ENCODE results near the gene ERRFI1. TPM values are rescaled to one million over a fixed set of nuclear protein-coding genes. Genes with fewer than 3 reads are reported as not detected.

ERRFI1 gene
- total RNA-seq, 1 donor: 70.4 TPM

DNA sequence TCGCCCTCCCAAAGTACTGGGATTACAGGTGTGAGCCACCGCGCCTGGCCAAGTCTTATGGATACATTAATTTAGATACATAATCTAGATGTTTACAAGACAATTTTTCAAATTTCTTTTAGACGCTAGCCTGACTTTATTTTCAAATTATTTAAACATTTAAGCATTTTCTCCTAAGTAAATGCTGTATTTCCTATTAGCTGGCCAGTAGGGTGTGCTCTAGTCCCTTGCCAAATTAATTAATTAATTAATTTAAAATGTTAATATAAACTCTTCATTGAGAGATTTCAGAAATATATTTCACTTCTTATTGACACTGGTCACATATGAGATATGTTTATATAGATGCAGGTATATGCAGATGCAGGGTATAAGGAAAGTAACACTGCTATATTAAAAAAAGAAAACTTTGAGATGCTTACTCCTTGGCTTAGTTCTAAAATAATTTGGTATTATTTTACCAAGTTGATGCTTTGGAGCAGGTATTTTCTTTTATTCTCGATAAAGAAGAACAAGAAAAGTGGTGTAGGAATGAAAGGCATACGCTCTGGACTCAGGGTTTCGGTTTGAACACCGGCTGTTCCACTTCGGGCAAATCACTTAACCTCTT, 5.2 kb upstream of the ERRFI1 start:
- no peak overlapping the region for H3K4me3 ChIP-seq (ENCODE audit: low read depth, low read length)
- peak; percentile 84 for DNase-seq (ENCODE audit: low read depth)
- TF ChIP-seq, protein P1, sequence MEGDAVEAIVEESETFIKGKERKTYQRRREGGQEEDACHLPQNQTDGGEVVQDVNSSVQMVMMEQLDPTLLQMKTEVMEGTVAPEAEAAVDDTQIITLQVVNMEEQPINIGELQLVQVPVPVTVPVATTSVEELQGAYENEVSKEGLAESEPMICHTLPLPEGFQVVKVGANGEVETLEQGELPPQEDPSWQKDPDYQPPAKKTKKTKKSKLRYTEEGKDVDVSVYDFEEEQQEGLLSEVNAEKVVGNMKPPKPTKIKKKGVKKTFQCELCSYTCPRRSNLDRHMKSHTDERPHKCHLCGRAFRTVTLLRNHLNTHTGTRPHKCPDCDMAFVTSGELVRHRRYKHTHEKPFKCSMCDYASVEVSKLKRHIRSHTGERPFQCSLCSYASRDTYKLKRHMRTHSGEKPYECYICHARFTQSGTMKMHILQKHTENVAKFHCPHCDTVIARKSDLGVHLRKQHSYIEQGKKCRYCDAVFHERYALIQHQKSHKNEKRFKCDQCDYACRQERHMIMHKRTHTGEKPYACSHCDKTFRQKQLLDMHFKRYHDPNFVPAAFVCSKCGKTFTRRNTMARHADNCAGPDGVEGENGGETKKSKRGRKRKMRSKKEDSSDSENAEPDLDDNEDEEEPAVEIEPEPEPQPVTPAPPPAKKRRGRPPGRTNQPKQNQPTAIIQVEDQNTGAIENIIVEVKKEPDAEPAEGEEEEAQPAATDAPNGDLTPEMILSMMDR (IDR thresholded peaks at IDR 0.05; ENCODE audit: insufficient read depth, low read depth, low read length): peak; percentile 61

DNA sequence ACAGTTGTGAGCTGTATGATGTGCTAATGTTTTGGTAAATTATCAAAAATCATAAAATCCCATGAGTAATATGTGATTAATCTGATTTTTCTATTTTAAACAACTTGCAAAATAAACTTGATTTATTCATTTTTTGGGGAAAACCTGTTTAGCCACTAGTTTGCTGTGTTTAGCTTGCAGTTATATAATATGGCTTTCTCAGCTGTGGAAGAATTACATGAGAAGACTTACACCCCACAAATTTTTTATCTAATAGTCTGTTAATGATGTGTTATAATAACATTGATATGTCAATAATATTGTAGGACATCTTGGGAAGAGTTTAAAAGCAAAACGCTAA, 2.4 kb upstream of the ERRFI1 start:
- no peak for DNase-seq (ENCODE audit: low read depth)
- H3K4me3 ChIP-seq (ENCODE audit: low read depth, low read length): no peak overlapping the region
- TF ChIP-seq, protein P1 (IDR thresholded peaks at IDR 0.05; ENCODE audit: insufficient read depth, low read depth, low read length): no peak

DNA sequence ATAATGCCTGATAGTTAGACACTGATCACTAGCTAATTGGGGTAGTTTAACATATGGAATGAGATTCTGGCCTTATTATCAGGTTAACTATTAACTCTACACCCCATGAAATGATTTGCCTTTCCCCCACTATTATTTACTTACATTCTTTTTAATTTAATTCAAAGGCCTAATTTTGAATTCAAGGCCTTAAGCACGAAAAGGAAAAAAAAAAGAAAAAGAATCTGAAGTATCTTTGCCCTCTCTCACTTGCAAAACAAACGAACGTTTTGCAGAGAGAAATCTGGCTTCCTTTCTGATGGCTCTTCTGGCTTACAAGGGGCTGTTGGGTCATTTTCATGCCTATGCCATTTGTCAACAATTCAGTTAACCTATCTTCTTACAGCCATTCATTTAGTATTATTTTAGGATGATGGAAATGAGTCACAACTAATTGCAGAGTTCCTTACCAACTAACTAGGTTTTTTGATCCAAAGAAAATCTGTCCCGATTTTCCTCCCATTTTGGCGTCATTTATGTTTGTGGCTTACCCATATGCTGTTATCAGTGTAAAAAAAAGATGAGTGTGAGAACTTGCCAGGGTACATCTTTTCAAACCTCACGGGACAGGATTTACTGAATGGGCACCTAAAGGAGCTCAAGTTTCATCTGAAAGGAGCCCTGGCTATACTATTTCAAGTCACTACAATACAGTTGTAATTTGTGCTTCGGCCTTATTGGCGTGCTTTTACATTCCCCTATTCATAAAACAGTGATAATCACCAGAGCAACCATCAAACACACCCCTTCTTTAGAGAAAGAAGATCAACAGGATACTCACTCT, 1.9 kb upstream of the ERRFI1 start:
- TF ChIP-seq, protein P1 (IDR thresholded peaks at IDR 0.05; ENCODE audit: insufficient read depth, low read depth, low read length): no peak
- peak; percentile 77 for DNase-seq (ENCODE audit: low read depth)
- H3K4me3 ChIP-seq (ENCODE audit: low read depth, low read length): peak overlapping the region; percentile 82

DNA sequence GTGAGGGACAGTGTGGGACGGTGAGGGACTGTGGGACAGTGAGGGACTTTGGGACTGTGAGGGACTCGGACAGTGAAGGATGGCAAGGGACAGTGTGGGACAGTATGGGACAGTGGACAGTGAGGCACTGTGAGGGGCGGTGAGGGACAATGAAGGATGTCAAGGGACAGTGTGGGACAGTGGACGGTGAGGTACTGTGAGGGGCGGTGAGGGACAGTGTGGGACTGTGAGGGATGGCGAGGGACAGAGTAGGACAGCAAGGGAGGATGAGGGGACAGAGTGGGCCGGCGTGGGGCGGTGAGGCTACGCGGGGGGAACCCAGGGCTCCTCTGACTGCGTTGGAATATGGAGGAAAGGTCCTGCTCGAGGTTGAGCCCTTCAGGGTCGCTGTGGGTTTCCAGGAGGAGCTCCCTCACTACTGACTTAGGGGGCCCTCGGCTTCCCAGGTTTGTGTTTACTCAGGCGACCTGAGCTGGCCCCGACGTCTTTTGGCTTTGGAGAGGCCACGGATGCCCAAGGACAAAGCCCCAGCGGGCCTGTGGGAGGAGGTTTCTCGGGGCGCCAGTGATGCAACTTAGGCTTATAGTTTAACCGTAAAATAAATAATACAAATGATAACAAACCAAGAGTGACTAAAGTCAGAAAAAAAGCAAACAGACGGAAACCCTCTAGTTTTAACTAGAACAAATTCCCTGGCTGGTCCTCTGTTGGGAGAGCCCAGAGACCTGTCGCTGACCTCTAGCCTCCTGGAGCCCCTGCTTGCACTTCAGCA, 1.1 kb upstream of the ERRFI1 start:
- TF ChIP-seq, protein P1 (IDR thresholded peaks at IDR 0.05; ENCODE audit: insufficient read depth, low read depth, low read length): no peak
- peak; percentile 94 for DNase-seq (ENCODE audit: low read depth)
- H3K4me3 ChIP-seq (ENCODE audit: low read depth, low read length): peak overlapping the region; percentile 82

DNA sequence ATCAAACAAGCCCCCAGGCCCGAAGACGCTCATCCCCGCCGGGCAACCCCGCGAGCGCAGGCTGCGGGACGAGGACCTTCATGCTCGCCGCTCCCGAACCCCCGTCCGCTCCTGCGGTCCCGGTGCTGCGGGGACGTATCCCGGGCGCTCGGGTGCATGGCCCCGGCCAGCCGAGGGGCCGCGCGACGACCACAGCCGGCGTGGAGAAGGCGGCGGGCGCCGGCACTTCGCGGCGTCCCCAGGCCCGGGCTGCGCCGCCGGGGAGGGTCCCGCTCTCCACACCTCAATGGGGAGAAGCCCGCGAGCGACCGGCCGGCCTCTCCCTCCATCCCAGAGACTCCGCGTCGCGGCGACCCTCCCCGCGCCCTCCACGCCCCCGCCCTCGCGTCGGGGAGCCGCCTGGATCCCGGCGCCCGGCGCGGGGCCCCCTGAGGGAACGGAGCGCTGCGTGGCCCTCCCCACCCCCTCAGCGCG, 401 bp downstream of the ERRFI1 start:
- peak overlapping the region; percentile 98 for H3K4me3 ChIP-seq (ENCODE audit: low read depth, low read length)
- TF ChIP-seq, protein P1 (IDR thresholded peaks at IDR 0.05; ENCODE audit: insufficient read depth, low read depth, low read length): no peak
- DNase-seq (ENCODE audit: low read depth): no peak

DNA sequence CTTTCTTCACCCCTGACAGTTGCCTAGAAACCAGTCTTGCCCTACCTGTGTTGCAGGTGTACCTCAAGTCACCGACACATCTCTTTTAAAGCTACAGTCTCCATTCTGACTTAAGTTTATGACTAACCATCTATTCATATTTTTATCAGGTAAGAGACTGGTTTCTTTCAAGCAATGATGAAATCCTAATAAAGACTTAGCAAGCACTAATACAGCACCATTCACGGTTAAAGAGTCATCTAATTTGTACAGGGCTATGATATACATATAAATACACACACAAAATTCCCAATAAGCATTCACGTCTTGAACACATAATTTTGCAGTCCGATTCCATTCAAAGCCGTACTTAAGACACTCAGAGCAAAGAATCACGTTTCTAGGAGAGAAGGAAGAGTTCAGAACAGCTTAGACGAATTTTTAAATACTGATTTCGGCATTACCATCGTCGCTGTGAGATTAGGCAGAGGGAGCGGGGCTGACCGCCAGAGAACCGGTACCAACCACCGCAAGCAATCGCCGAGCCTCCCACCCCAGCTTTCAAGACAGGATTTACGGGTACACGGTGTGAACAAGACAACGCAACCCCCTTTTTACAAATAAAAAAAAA, 943 bp downstream of the ERRFI1 start:
- peak; percentile 33 for DNase-seq (ENCODE audit: low read depth)
- peak overlapping the region; percentile 98 for H3K4me3 ChIP-seq (ENCODE audit: low read depth, low read length)
- TF ChIP-seq, protein P1 (IDR thresholded peaks at IDR 0.05; ENCODE audit: insufficient read depth, low read depth, low read length): no peak
